Fibroblast of lung (primary cell): ENCODE measurements around the gene KIAA1191.

ENCODE experiments used
- EZH2 ChIP-seq: IDR thresholded peaks from 2 replicates; pipeline ENCODE4 v1.5.1; 2012; ENCODE audit warnings: low read length, control low read depth, mild to moderate bottlenecking; ENCODE audit errors: missing control alignments
- TF ChIP-seq, protein P1 (sequence below), 2 donors: IDR thresholded peaks in 1 of 2; conservative IDR thresholded peaks in 1 of 2; 1 replicate in 1 of 2; 2 replicates in 1 of 2; pipeline ENCODE4 v1.5.1; 2011 to 2012; ENCODE audit warnings: low read length in 2 of 2, control low read depth in 1 of 2, inconsistent platforms in 1 of 2, low read depth in 1 of 2, mild to moderate bottlenecking in 1 of 2

DNA sequence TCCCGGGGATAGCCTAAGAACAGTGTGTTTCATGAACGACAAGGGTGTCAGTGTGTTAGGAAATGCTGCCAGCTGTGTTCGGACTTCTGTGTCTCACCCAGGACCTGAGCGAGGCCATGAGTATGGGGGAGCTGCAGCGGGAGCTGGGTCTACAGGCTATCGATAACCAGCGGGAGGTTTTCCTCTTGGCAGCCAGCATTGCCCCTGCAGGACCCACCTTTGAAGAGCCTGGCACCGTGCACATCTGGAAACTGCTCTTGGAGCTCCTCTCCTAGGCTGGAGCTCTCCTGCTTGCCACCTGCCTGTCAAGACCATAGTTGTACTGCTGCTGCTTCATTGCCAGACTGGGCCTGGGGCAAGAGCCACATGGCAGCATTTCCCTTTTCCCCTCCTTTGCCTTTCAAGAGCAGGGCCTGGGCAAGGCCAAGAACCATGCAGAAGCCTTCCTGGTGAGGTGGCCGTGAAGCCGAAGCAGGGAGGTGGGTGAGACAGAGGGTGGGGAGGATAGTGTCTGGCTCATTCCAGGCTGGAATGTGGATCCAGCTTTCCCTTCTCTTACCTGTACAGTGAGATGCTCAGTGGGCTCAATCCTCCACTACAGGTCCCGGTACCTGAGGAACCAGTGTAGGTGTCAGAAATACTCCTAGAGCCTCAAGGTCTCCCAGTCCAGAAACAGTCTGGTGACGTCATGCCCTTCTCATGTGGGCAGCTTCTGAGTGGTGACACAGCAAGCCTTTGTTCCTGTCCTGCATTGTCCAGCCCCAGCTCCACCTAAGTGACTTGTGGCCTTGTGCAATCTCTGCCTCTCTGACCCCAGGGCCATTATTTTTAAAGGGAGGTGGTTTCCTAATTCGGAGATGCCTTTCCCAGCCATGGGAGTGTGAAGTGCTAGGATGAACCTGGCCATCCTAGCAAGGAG, 10.3 kb upstream of the KIAA1191 start:
- TF ChIP-seq, protein P1, sequence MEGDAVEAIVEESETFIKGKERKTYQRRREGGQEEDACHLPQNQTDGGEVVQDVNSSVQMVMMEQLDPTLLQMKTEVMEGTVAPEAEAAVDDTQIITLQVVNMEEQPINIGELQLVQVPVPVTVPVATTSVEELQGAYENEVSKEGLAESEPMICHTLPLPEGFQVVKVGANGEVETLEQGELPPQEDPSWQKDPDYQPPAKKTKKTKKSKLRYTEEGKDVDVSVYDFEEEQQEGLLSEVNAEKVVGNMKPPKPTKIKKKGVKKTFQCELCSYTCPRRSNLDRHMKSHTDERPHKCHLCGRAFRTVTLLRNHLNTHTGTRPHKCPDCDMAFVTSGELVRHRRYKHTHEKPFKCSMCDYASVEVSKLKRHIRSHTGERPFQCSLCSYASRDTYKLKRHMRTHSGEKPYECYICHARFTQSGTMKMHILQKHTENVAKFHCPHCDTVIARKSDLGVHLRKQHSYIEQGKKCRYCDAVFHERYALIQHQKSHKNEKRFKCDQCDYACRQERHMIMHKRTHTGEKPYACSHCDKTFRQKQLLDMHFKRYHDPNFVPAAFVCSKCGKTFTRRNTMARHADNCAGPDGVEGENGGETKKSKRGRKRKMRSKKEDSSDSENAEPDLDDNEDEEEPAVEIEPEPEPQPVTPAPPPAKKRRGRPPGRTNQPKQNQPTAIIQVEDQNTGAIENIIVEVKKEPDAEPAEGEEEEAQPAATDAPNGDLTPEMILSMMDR (conservative IDR thresholded peaks at IDR 0.05 in 1 of 2, IDR thresholded peaks at IDR 0.05 in 1 of 2; ENCODE audit: low read depth in 1 of 2, low read length in 2 of 2): no peak
- no peak for TF ChIP-seq EZH2
